K562 (cell line): ENCODE measurements around the gene CHRNB4. TPM values are rescaled to one million over a fixed set of nuclear protein-coding genes. Genes with fewer than 3 reads are reported as not detected.

Experiments
- ATAC-seq: fragments of 200-7000 bp; cut with Tn5 transposase; 3 replicates; pipeline ENCODE4 v1.9.1; 2020; ENCODE audit warnings: moderate library complexity
- BruUV-seq: library from RNA; stranded (reverse); fragments of 400-500 nt; replicated peaks from 2 replicates; lab custom pipeline; 2021; lab: Mats Ljungman, UMichigan
- CTCF ChIA-PET: fragments of 300-600 bp; formaldehyde crosslinking; extraction: SDS; loops from one replicate; lab custom pipeline; 2021; ENCODE audit warnings: low intra/inter-chr PET ratio; lab: Yijun Ruan, JAX
- POLR2A ChIA-PET: fragments of 300-600, 350-650 bp; sonication (Branson Sonifier 250); formaldehyde crosslinking; extraction: SDS; loops from one replicate; lab custom pipeline; 2021; ENCODE audit warnings: antibody characterized with exemption, inconsistent platforms; lab: Yijun Ruan, JAX
- DNase-seq, 4 experiments: peaks; one replicate each; pipeline versions ENCODE4 v3.0.0 to v3.0.0-alpha.2; 2011 to 2018; ENCODE audit warnings: low spot score in 3 of 4, mixed read lengths in 3 of 4; ENCODE audit errors: extremely low read depth in 1 of 4
- FAIRE-seq: peaks from 2 replicates; lab custom pipeline; 2011; peaks lifted over from hg19 to GRCh38; lab: Jason Lieb, UNC
- H2AFZ ChIP-seq: 2 replicates; pipeline ENCODE4 v1.6.0; 2011; ENCODE audit warnings: low read depth, low read length, control low read depth, inconsistent platforms
- H3K27ac ChIP-seq: fragments of 200-600 bp; 3 replicates; pipeline ENCODE4 v1.8.0; 2011; ENCODE audit warnings: low read depth, mild to moderate bottlenecking, control low read depth, inconsistent platforms, low read length, moderate library complexity, mixed read lengths; ENCODE audit errors: extremely low read depth
- H3K27me3 ChIP-seq, 2 experiments: fragments of 300-600 bp in 1 of 2; 2 replicates in 1 of 2; 3 replicates in 1 of 2; pipeline versions ENCODE4 v1.6.0 to v1.8.0; 2011; ENCODE audit warnings: inconsistent platforms in 2 of 2, low read length in 2 of 2, mild to moderate bottlenecking in 1 of 2, mixed read lengths in 1 of 2, moderate library complexity in 1 of 2; ENCODE audit not compliant: control insufficient read depth in 2 of 2, insufficient read depth in 2 of 2
- H3K36me3 ChIP-seq: fragments of 300-600 bp; 3 replicates; pipeline ENCODE4 v1.8.0; 2011; ENCODE audit warnings: mild to moderate bottlenecking, low read length, inconsistent platforms; ENCODE audit not compliant: control insufficient read depth, insufficient read depth
- H3K4me1 ChIP-seq, 2 experiments: fragments of 200-600 bp in 1 of 2; replicated peaks in 1 of 2; 2 replicates in 1 of 2; 3 replicates in 1 of 2; pipeline versions ENCODE4 v1.5.1 to v1.8.0; 2011; ENCODE audit warnings: inconsistent platforms in 2 of 2, low read length in 2 of 2, mild to moderate bottlenecking in 1 of 2, mixed read lengths in 1 of 2, moderate library complexity in 1 of 2; ENCODE audit not compliant: control insufficient read depth in 2 of 2, insufficient read depth in 2 of 2
- H3K4me2 ChIP-seq: 2 replicates; pipeline ENCODE4 v1.6.1; 2011; ENCODE audit warnings: low read length, control low read depth, inconsistent platforms, mixed read lengths; ENCODE audit not compliant: insufficient read depth
- H3K4me3 ChIP-seq: fragments of 200-600 bp; sonication (generic), shearing (Covaris generic); 2 replicates; pipeline ENCODE4 v1.5.1; 2016; ENCODE audit warnings: control low read depth, inconsistent platforms
- H3K79me2 ChIP-seq: fragments of 200-600 bp; 3 replicates; pipeline ENCODE4 v1.8.0; 2011; ENCODE audit warnings: low read length, inconsistent platforms; ENCODE audit not compliant: control insufficient read depth, insufficient read depth
- H3K9ac ChIP-seq, 2 experiments: 2 replicates each; pipeline versions ENCODE4 v1.6.0 to v1.6.1; 2011; ENCODE audit warnings: low read depth in 2 of 2, low read length in 2 of 2, control low read depth in 1 of 2, inconsistent platforms in 1 of 2, mild to moderate bottlenecking in 1 of 2, mixed read lengths in 1 of 2; ENCODE audit not compliant: insufficient read depth in 1 of 2
- H3K9me1 ChIP-seq: one replicate; pipeline ENCODE4 v1.6.0; 2011; ENCODE audit warnings: inconsistent platforms, mild to moderate bottlenecking, low read length, moderate library complexity; ENCODE audit not compliant: control insufficient read depth, insufficient read depth
- H3K9me3 ChIP-seq: replicated peaks from 2 replicates; pipeline ENCODE4 v1.5.1; 2011; ENCODE audit warnings: low read depth, low read length, inconsistent platforms; ENCODE audit not compliant: control insufficient read depth, insufficient read depth
- H4K20me1 ChIP-seq: replicated peaks from 2 replicates; pipeline ENCODE4 v1.6.1; 2011; ENCODE audit warnings: low read length, inconsistent platforms, mixed read lengths; ENCODE audit not compliant: control insufficient read depth, insufficient read depth
- HES1 ChIP-seq: fragments of 450-650 bp; IDR thresholded peaks from 2 replicates; pipeline ENCODE4 v1.6.1; 2016; ENCODE audit warnings: low read depth, mild to moderate bottlenecking, moderate library complexity
- LCOR ChIP-seq: sonication (generic); formaldehyde crosslinking; IDR thresholded peaks from 2 replicates; pipeline ENCODE4 v1.8.0; 2022; ENCODE audit warnings: mild to moderate bottlenecking, missing genetic modification reagents
- MEF2D ChIP-seq: conservative IDR thresholded peaks from 2 replicates; pipeline ENCODE4 v1.6.1; 2016; ENCODE audit warnings: low read depth, missing genetic modification characterization, missing compliant biosample characterization
- NR2C1 ChIP-seq, 2 experiments: fragments of 450-650 bp; IDR thresholded peaks; 2 replicates each; pipeline ENCODE4 v1.6.1; 2017; ENCODE audit warnings: mild to moderate bottlenecking in 2 of 2, antibody characterized with exemption in 1 of 2, inconsistent platforms in 1 of 2, missing compliant biosample characterization in 1 of 2, missing genetic modification characterization in 1 of 2
- NR2C2 ChIP-seq, 2 experiments: fragments of 200-800 bp in 1 of 2; sonication (Bioruptor generic) in 1 of 2; sonication (generic) in 1 of 2; formaldehyde crosslinking in 1 of 2; IDR thresholded peaks; 2 replicates each; pipeline versions ENCODE4 v1.6.1 to v1.8.0; 2016 to 2022; ENCODE audit warnings: mild to moderate bottlenecking in 1 of 2, missing compliant biosample characterization in 1 of 2, missing genetic modification characterization in 1 of 2, missing genetic modification reagents in 1 of 2
- UBTF ChIP-seq, 2 experiments: IDR thresholded peaks; 2 replicates each; pipeline ENCODE4 v1.6.1; 2012; ENCODE audit warnings: improper control_type of control experiment in 2 of 2, low read depth in 2 of 2, low read length in 2 of 2, borderline replicate concordance in 1 of 2
- YY1 ChIP-seq, 3 experiments: IDR thresholded peaks; 2 replicates each; pipeline ENCODE4 v1.6.1; 2011; ENCODE audit warnings: low read length in 2 of 3, mild to moderate bottlenecking in 2 of 3, moderate library complexity in 2 of 3, borderline replicate concordance in 1 of 3, control low read depth in 1 of 3, low read depth in 1 of 3; ENCODE audit not compliant: insufficient read depth in 3 of 3, insufficient replicate concordance in 2 of 3, control insufficient read depth in 1 of 3, insufficient read length in 1 of 3; ENCODE audit errors: extremely low read depth in 1 of 3
- ZKSCAN3 ChIP-seq: fragments of 250-450 bp; sonication (Bioruptor Pico); IDR thresholded peaks from 2 replicates; pipeline ENCODE4 v1.4.0; 2020
- ZNF133 ChIP-seq: fragments of 250-450 bp; sonication (Bioruptor Pico); IDR thresholded peaks from 2 replicates; pipeline ENCODE4 v1.4.0; 2020; ENCODE audit warnings: mild to moderate bottlenecking
- ZNF586 ChIP-seq: fragments of 450-650 bp; formaldehyde crosslinking; conservative IDR thresholded peaks from 2 replicates; pipeline ENCODE4 v1.4.0; 2020; ENCODE audit warnings: mild to moderate bottlenecking, moderate library complexity
- WGBS: fragments of 100-300 bp; shearing (Covaris generic); methylation state at CpG from one replicate; pipeline ENCODE4 v1.1.6; 2016; ENCODE audit warnings: low coverage, mixed read lengths; ENCODE audit not compliant: insufficient coverage; ENCODE audit errors: missing lambda C conversion rate; 5-methylcytosine and 5-hydroxymethylcytosine counted together
- in situ Hi-C: fragments of 300-500 bp; cut with MboI; formaldehyde crosslinking; loops from 4 replicates; pipeline ENCODE4 v1.15.0; 2018; ENCODE audit warnings: inconsistent platforms, mixed read lengths
- intact Hi-C: fragments of 100-400 bp; cut with micrococcal nuclease; formaldehyde crosslinking; loops from 2 replicates; pipeline ENCODE4 v1.14.2; 2022
- polyA plus RNA-seq, 8 experiments: library from polyadenylated mRNA; depleted of rRNA in 4 of 8; stranded (reverse) in 5 of 8; unstranded in 3 of 8; fragments of >200 nt; fragmentation: Nextera tagmentation in 2 of 8; fragmentation: Illumina TruSeq in 1 of 8; extraction: Ambion mirVana in 2 of 8; extraction: Trizol in 1 of 8; gene quantifications; 2 replicates each; pipeline versions ENCODE4 v1.2.1 to v1.2.3, GENCODE V29; 2011 to 2014; ENCODE audit warnings: inconsistent platforms in 1 of 8, missing spikeins in 1 of 8
- total RNA-seq, 7 experiments: library from RNA; depleted of rRNA in 6 of 7; stranded (reverse); fragments of >200 nt in 6 of 7; fragmentation: Illumina TruSeq in 2 of 7; extraction: Trizol in 2 of 7; gene quantifications; 2 replicates each; pipeline versions ENCODE4 v1.2.1 to v1.2.3, GENCODE V29; 2011 to 2021; ENCODE audit warnings: low replicate concordance in 1 of 7
- TF ChIP-seq, protein P1 (sequence below): IDR thresholded peaks from 3 replicates; pipeline ENCODE4 v1.6.1; 2011; ENCODE audit warnings: borderline replicate concordance, mild to moderate bottlenecking, moderate library complexity; ENCODE audit not compliant: insufficient read length; ENCODE audit errors: extremely low read depth

Gene CHRNB4
- total and polyA plus RNA-seq, 9 of the 15 experiments (the other 6 are each of a cell fraction or from before 2014, with no cell fraction given), result 0.08 to 0.18 TPM; not detected in 7

DNA sequence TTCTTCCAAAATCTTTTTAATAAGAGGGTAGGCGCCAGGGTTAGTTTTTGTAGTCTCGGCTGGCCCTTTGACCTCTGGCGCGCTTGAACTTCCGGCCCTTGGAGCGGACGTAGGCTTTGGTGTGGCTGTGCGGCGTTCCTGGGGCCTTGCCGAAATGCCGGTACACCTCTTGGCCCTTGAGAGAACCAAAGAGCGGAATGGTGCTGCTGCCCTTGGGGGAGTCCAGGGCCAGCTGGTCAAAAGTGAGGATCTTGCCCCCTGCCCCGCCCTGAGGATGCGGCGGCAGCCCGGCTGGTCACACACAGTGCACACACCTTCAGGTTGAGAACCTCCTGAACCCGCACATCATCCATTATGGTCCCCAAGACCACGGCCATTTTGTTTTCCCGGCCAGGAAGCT, 20.0 kb upstream of the CHRNB4 start:
- Histone ChIP-seq H3K4me2 (no peak overlapping the region; the same call in 1 of the 2 replicates), H3K27me3 (peaks cover 20 to 31% of the 10 kb centered on the region in 2 experiments; a peak in 4 of 5 replicates), H4K20me1 (no peaks in the 10 kb centered on the region; the same call in 1 of the 2 replicates), H3K36me3 (no peaks in the 10 kb centered on the region), H3K9ac (no peak overlapping the region), H3K79me2 (no peaks in the 10 kb centered on the region), H3K4me1 (0 out of 5 replicates have a peak, but pooled peaks cover 0 to 3% of the 10 kb centered on the region in 2 experiments), H3K4me3 (no peak overlapping the region), H3K27ac (no peak overlapping the region), H3K9me3 (no peaks in the 10 kb centered on the region), H2AFZ (no peak overlapping the region), H3K9me1 (no peaks in the 10 kb centered on the region)
- no peak for ATAC-seq
- 30% methylated on average over 14 of the region's 19 CpGs for WGBS
- ChIA-PET POLR2A (interaction anchor here (1.4 kb wide), 1 partner anchor 9 kb away, joined by 8 read pairs; no protein-coding TSS in a partner anchor), CTCF (no interaction called here)
- BruUV-seq, result no TSS peak
- no peak for FAIRE-seq
- DNase-seq, result no peak
- intact Hi-C loops (no loop called here), in situ Hi-C loops (no loop called here)
- TF ChIP-seq, protein P1, sequence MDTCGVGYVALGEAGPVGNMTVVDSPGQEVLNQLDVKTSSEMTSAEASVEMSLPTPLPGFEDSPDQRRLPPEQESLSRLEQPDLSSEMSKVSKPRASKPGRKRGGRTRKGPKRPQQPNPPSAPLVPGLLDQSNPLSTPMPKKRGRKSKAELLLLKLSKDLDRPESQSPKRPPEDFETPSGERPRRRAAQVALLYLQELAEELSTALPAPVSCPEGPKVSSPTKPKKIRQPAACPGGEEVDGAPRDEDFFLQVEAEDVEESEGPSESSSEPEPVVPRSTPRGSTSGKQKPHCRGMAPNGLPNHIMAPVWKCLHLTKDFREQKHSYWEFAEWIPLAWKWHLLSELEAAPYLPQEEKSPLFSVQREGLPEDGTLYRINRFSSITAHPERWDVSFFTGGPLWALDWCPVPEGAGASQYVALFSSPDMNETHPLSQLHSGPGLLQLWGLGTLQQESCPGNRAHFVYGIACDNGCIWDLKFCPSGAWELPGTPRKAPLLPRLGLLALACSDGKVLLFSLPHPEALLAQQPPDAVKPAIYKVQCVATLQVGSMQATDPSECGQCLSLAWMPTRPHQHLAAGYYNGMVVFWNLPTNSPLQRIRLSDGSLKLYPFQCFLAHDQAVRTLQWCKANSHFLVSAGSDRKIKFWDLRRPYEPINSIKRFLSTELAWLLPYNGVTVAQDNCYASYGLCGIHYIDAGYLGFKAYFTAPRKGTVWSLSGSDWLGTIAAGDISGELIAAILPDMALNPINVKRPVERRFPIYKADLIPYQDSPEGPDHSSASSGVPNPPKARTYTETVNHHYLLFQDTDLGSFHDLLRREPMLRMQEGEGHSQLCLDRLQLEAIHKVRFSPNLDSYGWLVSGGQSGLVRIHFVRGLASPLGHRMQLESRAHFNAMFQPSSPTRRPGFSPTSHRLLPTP, result no peak
- TF ChIP-seq NR2C1 (IDR thresholded peaks at IDR 0.05) (no peak), NR2C1 (tag; IDR thresholded peaks at IDR 0.05) (0 out of 2 replicates have a peak, but pooled peaks have one; percentile 17), HES1 (no peak), NR2C2 (CRISPR knock-in tag; IDR thresholded peaks at IDR 0.05) (no peak), NR2C2 (tag; IDR thresholded peaks at IDR 0.05) (0 out of 2 replicates have a peak, but pooled peaks have one; percentile 25), MEF2D (no peak), UBTF (IDR thresholded peaks at IDR 0.05; ENCODE audit: borderline replicate concordance in 1 of 2, low read depth in 2 of 2, low read length in 2 of 2) (no peak), LCOR (CRISPR knock-in tag) (no peak), ZNF133 (CRISPR knock-in tag) (no peak), ZKSCAN3 (no peak), ZNF586 (CRISPR knock-in tag) (no peak), YY1 (IDR thresholded peaks at IDR 0.05; ENCODE audit: borderline replicate concordance in 1 of 3, control insufficient read depth in 1 of 3, extremely low read depth in 1 of 3, insufficient read depth in 3 of 3, insufficient read length in 1 of 3, insufficient replicate concordance in 2 of 3, low read depth in 1 of 3, low read length in 2 of 3) (peak in 1 of 3 experiments; percentile 67)
